H1 (cell line): ENCODE measurements around the gene L3MBTL2. TPM values are rescaled to one million over a fixed set of nuclear protein-coding genes. Genes with fewer than 3 reads are reported as not detected.

ENCODE experiments used
- CTCF ChIA-PET: fragments of 300-600 bp; sonication (Branson Sonifier 250); formaldehyde crosslinking; loops from one replicate; lab custom pipeline; 2021; ENCODE audit not compliant: partially characterized antibody; lab: Charles Lee
- POLR2A ChIA-PET: fragments of 300-600 bp; sonication (Branson Sonifier 250); formaldehyde crosslinking; loops from one replicate; lab custom pipeline; 2021; ENCODE audit warnings: inconsistent platforms; ENCODE audit not compliant: partially characterized antibody; lab: Charles Lee
- DNase-seq, 2 experiments: peaks; one replicate each; pipeline versions ENCODE4 v3.0.0 to v3.0.0-alpha.2; 2010 to 2022; ENCODE audit warnings: low spot score in 2 of 2, low read depth in 1 of 2, mixed read lengths in 1 of 2
- FAIRE-seq: peaks from 2 replicates; lab custom pipeline; 2011; peaks lifted over from hg19 to GRCh38; lab: Jason Lieb, UNC
- H2AFZ ChIP-seq: 2 replicates; pipeline ENCODE4 v1.8.1; 2012; ENCODE audit warnings: low read length, inconsistent platforms
- H2AK5ac ChIP-seq: 2 replicates; pipeline ENCODE4 v1.6.1; 2013; ENCODE audit warnings: low read depth, low read length
- H2BK120ac ChIP-seq: replicated peaks from 2 replicates; pipeline ENCODE3; 2013; ENCODE audit warnings: low read depth, low read length, inconsistent platforms
- H2BK12ac ChIP-seq: 2 replicates; pipeline ENCODE4 v1.6.1; 2013; ENCODE audit warnings: low read depth, low read length
- H2BK15ac ChIP-seq: 2 replicates; pipeline ENCODE4 v1.6.1; 2013; ENCODE audit warnings: low read length
- H2BK20ac ChIP-seq: 2 replicates; pipeline ENCODE4 v1.6.1; 2013; ENCODE audit warnings: low read length
- H2BK5ac ChIP-seq: 2 replicates; pipeline ENCODE4 v1.6.1; 2013; ENCODE audit warnings: low read depth, low read length
- H3K14ac ChIP-seq: 2 replicates; pipeline ENCODE4 v1.6.1; 2013; ENCODE audit warnings: inconsistent platforms; ENCODE audit not compliant: insufficient read length
- H3K18ac ChIP-seq: 2 replicates; pipeline ENCODE4 v1.6.1; 2013; ENCODE audit warnings: low read length; ENCODE audit errors: extremely low read depth
- H3K23ac ChIP-seq: 2 replicates; pipeline ENCODE4 v1.6.1; 2013; ENCODE audit warnings: inconsistent platforms; ENCODE audit not compliant: insufficient read length
- H3K23me2 ChIP-seq: 2 replicates; pipeline ENCODE4 v1.6.1; 2013; ENCODE audit warnings: low read depth, low read length
- H3K27ac ChIP-seq: 2 replicates; pipeline ENCODE4 v1.6.1; 2011; ENCODE audit warnings: low read depth, low read length, inconsistent platforms
- H3K27me3 ChIP-seq, 4 experiments: replicated peaks in 1 of 4; 1 replicate in 1 of 4; 2 replicates in 3 of 4; pipeline versions ENCODE4 v1.6.1 to v1.8.1; 2011 to 2013; ENCODE audit warnings: low read length in 3 of 4, mild to moderate bottlenecking in 3 of 4, inconsistent platforms in 2 of 4, mixed read lengths in 2 of 4, moderate library complexity in 1 of 4; ENCODE audit not compliant: control insufficient read depth in 3 of 4, insufficient read depth in 3 of 4; ENCODE audit errors: extremely low read depth in 1 of 4
- H3K36me3 ChIP-seq, 4 experiments: 2 replicates each; pipeline versions ENCODE4 v1.6.1 to v1.8.1; 2011 to 2013; ENCODE audit warnings: mild to moderate bottlenecking in 4 of 4, low read length in 3 of 4, moderate library complexity in 2 of 4, control low read depth in 1 of 4, inconsistent platforms in 1 of 4; ENCODE audit not compliant: insufficient read depth in 4 of 4, control insufficient read depth in 2 of 4
- H3K4ac ChIP-seq: replicated peaks from 2 replicates; pipeline ENCODE3; 2013; ENCODE audit warnings: low read length, low read depth, mixed read lengths, inconsistent platforms; ENCODE audit not compliant: insufficient read length
- H3K4me1 ChIP-seq, 4 experiments: replicated peaks in 1 of 4; 1 replicate in 1 of 4; 2 replicates in 3 of 4; pipeline versions ENCODE4 v1.6.1 to v1.8.1; 2011 to 2013; ENCODE audit warnings: low read length in 3 of 4, inconsistent platforms in 2 of 4, mixed read lengths in 1 of 4; ENCODE audit not compliant: insufficient read depth in 4 of 4, control insufficient read depth in 3 of 4
- H3K4me2 ChIP-seq, 2 experiments: 2 replicates each; pipeline versions ENCODE4 v1.6.1 to v1.8.1; 2011 to 2013; ENCODE audit warnings: low read depth in 2 of 2, low read length in 2 of 2, control low read depth in 1 of 2, inconsistent platforms in 1 of 2, mild to moderate bottlenecking in 1 of 2; ENCODE audit not compliant: insufficient read depth in 1 of 2
- H3K4me3 ChIP-seq, 4 experiments: fragments of 200-600, 300-600 bp in 1 of 4; sonication (generic), shearing (Covaris generic), sonication (Bioruptor Twin) in 1 of 4; 2 replicates each; pipeline versions ENCODE4 v1.5.1 to v1.8.1; 2011 to 2016; ENCODE audit warnings: low read length in 4 of 4, low read depth in 3 of 4, control low read depth in 2 of 4, inconsistent platforms in 2 of 4, mild to moderate bottlenecking in 2 of 4, mixed read lengths in 1 of 4, moderate library complexity in 1 of 4; ENCODE audit not compliant: insufficient read depth in 2 of 4; ENCODE audit errors: extremely low read depth in 1 of 4
- H3K56ac ChIP-seq: replicated peaks from 2 replicates; pipeline ENCODE3; 2013; ENCODE audit warnings: low read depth, mild to moderate bottlenecking, mixed read lengths, low read length, inconsistent platforms; ENCODE audit not compliant: insufficient read length
- H3K79me1 ChIP-seq: 2 replicates; pipeline ENCODE4 v1.6.1; 2013; ENCODE audit warnings: low read depth, low read length, control low read depth
- H3K79me2 ChIP-seq, 2 experiments: 2 replicates each; pipeline versions ENCODE4 v1.6.1 to v1.8.1; 2012 to 2013; ENCODE audit warnings: low read length in 2 of 2, mild to moderate bottlenecking in 2 of 2, inconsistent platforms in 1 of 2; ENCODE audit not compliant: insufficient read depth in 2 of 2, control insufficient read depth in 1 of 2
- H3K9ac ChIP-seq, 4 experiments: replicated peaks in 1 of 4; 1 replicate in 1 of 4; 2 replicates in 3 of 4; pipeline versions ENCODE4 v1.6.1 to v1.8.1; 2011 to 2013; ENCODE audit warnings: low read depth in 3 of 4, low read length in 3 of 4, control low read depth in 2 of 4, mild to moderate bottlenecking in 2 of 4, moderate library complexity in 2 of 4, inconsistent platforms in 1 of 4; ENCODE audit errors: extremely low read depth in 1 of 4
- H3K9me3 ChIP-seq, 2 experiments: 2 replicates each; pipeline versions ENCODE4 v1.6.1 to v1.8.1; 2012 to 2013; ENCODE audit warnings: mild to moderate bottlenecking in 2 of 2, moderate library complexity in 2 of 2, control low read depth in 1 of 2, inconsistent platforms in 1 of 2, low read depth in 1 of 2, low read length in 1 of 2, mixed read lengths in 1 of 2; ENCODE audit not compliant: insufficient read depth in 2 of 2
- H4K20me1 ChIP-seq, 2 experiments: replicated peaks in 1 of 2; 2 replicates each; pipeline versions ENCODE3 to v1.8.1; 2011 to 2013; ENCODE audit warnings: inconsistent platforms in 2 of 2, low read length in 2 of 2, mild to moderate bottlenecking in 1 of 2; ENCODE audit not compliant: insufficient read depth in 2 of 2, control insufficient read depth in 1 of 2
- H4K5ac ChIP-seq: 2 replicates; pipeline ENCODE4 v1.6.1; 2013; ENCODE audit warnings: low read length, low read depth, mixed read lengths, inconsistent platforms; ENCODE audit not compliant: insufficient read length
- H4K8ac ChIP-seq: 2 replicates; pipeline ENCODE4 v1.8.0; 2013; ENCODE audit warnings: mild to moderate bottlenecking, moderate library complexity, low read length, inconsistent platforms; ENCODE audit not compliant: insufficient read depth; ENCODE audit errors: extremely low read depth
- H4K91ac ChIP-seq: replicated peaks from 2 replicates; pipeline ENCODE3; 2013; ENCODE audit warnings: low read length, mixed read lengths, inconsistent platforms; ENCODE audit not compliant: insufficient read length
- YY1 ChIP-seq: IDR thresholded peaks from 2 replicates; pipeline ENCODE4 v1.6.1; 2011; ENCODE audit warnings: low read depth, mild to moderate bottlenecking, low read length
- WGBS, 2 experiments: shearing (Covaris generic) in 1 of 2; methylation state at CpG; one replicate each; pipeline versions ENCODE4 v1.1.6 to v1.1.7; 2013 to 2015; ENCODE audit warnings: low lambda C conversion rate in 2 of 2, mixed read lengths in 2 of 2, inconsistent platforms in 1 of 2, low coverage in 1 of 2, missing lambda C conversion rate in 1 of 2; ENCODE audit not compliant: insufficient replicate concordance in 2 of 2, insufficient coverage in 1 of 2, insufficient read length in 1 of 2; ENCODE audit errors: extremely low coverage in 1 of 2, missing lambda C conversion rate in 1 of 2; 5-methylcytosine and 5-hydroxymethylcytosine counted together
- polyA plus RNA-seq, 7 experiments: library from polyadenylated mRNA; depleted of rRNA in 3 of 7; stranded (reverse) in 5 of 7; unstranded in 2 of 7; fragments of >200 nt in 5 of 7; fragments of 200-250 nt in 2 of 7; gene quantifications; 1 replicate in 5 of 7; 2 replicates in 1 of 7; 4 replicates in 1 of 7; pipeline versions ENCODE4 v1.2.1 to v1.2.3, GENCODE V29; 2011 to 2013; ENCODE audit warnings: missing spikeins in 2 of 7, mixed read lengths in 2 of 7
- total RNA-seq: library from RNA; stranded (reverse); fragmentation: NEBNext Ultra II Directional; extraction: Animal tissue kit (Norgen Biotek cat#: 25700); gene quantifications from 2 replicates; pipeline ENCODE4 v1.2.1, GENCODE V29; 2021
- TF ChIP-seq, protein P1 (sequence below): IDR thresholded peaks from 2 replicates; pipeline ENCODE4 v1.6.1; 2012; ENCODE audit warnings: inconsistent platforms

Gene L3MBTL2
- total and polyA plus RNA-seq, 2 of the 8 experiments (the other 6 are each of a cell fraction or from before 2014, with no cell fraction given): 23.9 to 24.9 TPM

DNA sequence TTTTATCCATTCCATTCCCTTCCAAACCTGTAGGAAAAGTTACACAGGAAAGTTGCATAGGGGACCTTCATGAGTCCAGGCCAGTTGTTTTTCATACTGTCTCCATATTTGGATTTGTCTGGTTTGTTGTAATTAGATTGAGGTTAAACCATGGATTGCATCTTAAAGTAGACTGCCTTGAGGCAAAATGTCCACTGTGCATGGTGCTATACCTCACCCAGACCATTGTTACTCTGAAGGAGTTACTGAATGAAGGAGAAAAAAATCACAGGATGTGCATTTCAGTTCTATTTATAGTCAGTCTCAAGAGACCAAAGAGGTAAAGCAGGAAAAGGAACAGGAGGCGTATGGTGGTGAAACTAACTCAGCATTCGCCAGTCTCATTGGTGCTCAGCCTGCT lies 29.6 kb upstream of the L3MBTL2 start:
- Histone ChIP-seq H3K79me2 (no peaks in the 10 kb centered on the region), H2AK5ac (no peak overlapping the region), H3K4me2 (no peak overlapping the region), H3K4me1 (no peaks in the 10 kb centered on the region), H2BK5ac (no peak overlapping the region), H4K20me1 (peaks cover 5 to 13% of the 10 kb centered on the region in 2 experiments), H3K27me3 (no peaks in the 10 kb centered on the region), H3K18ac (no peak overlapping the region), H4K8ac (no peak overlapping the region), H3K9me3 (no peaks in the 10 kb centered on the region), H3K9ac (no peak overlapping the region), H3K79me1 (no peaks in the 10 kb centered on the region; the same call in none of the 2 replicates), H2BK15ac (no peak overlapping the region), H3K4me3 (no peak overlapping the region), H2BK120ac (no peak overlapping the region), H3K23ac (no peak overlapping the region), H3K23me2 (no peaks in the 10 kb centered on the region), H4K91ac (no peak overlapping the region), H3K27ac (no peak overlapping the region), H2BK12ac (no peak overlapping the region), H3K4ac (no peak overlapping the region), H3K14ac (no peak overlapping the region), H2BK20ac (no peak overlapping the region), H4K5ac (no peak overlapping the region), H2AFZ (no peak overlapping the region), H3K56ac (no peak overlapping the region), H3K36me3 (peaks cover 40 to 98% (median 67%) of the 10 kb centered on the region in 4 experiments)
- no peak for TF ChIP-seq YY1
- TF ChIP-seq, protein P1, sequence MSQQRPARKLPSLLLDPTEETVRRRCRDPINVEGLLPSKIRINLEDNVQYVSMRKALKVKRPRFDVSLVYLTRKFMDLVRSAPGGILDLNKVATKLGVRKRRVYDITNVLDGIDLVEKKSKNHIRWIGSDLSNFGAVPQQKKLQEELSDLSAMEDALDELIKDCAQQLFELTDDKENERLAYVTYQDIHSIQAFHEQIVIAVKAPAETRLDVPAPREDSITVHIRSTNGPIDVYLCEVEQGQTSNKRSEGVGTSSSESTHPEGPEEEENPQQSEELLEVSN: no peak
- CTCF ChIA-PET: no interaction called here
- WGBS, 2 experiments: 85% methylated on average over 2 of the region's 2 CpGs; no CpG with 5 or more reads in 1 of the 2 experiments
- DNase-seq: no peak
- no peak for FAIRE-seq
- POLR2A ChIA-PET: interaction anchor here (1.0 to 1.7 kb wide), 2 partner anchors 51 to 62 kb away, joined by 3 to 5 read pairs; no protein-coding TSS in a partner anchor
